SK-N-SH (cell line): ENCODE measurements around the gene RHCE. TPM values are rescaled to one million over a fixed set of nuclear protein-coding genes. Genes with fewer than 3 reads are reported as not detected.
"Not testable (repeated sequence)": the region's sequence is repeated elsewhere in the genome, so short reads cannot be mapped to it uniquely, and the experiment has no call there.

Experiments
- CTCF ChIA-PET: fragments of 300-600, 350-600 bp; formaldehyde crosslinking; extraction: SDS; loops from one replicate; lab custom pipeline; 2021; lab: Yijun Ruan, JAX
- POLR2A ChIA-PET: fragments of 350-600 bp; sonication (Branson Sonifier 250); formaldehyde crosslinking; extraction: SDS; loops from one replicate; lab custom pipeline; 2020; ENCODE audit warnings: antibody characterized with exemption, inconsistent platforms; lab: Yijun Ruan, JAX
- DNase-seq: peaks from one replicate; pipeline ENCODE4 v3.0.0; 2012
- H2AFZ ChIP-seq: fragments of 200-600 bp; sonication (generic); 2 replicates; pipeline ENCODE4 v1.8.1; 2016; ENCODE audit warnings: antibody characterized with exemption, mild to moderate bottlenecking, low read depth
- H3F3A ChIP-seq: fragments of 200-600 bp; sonication (generic); replicated peaks from 2 replicates; pipeline ENCODE3; 2016; ENCODE audit warnings: antibody characterized with exemption, mild to moderate bottlenecking; ENCODE audit not compliant: insufficient read depth
- H3K27ac ChIP-seq, 2 experiments: fragments of 200-500 bp in 1 of 2; fragments of 200-600 bp in 1 of 2; sonication (Bioruptor generic) in 1 of 2; sonication (generic), shearing (Covaris generic) in 1 of 2; 2 replicates each; pipeline versions ENCODE4 v1.5.1 to v1.6.1; 2014 to 2016; ENCODE audit warnings: low read depth in 2 of 2, inconsistent platforms in 1 of 2, low read length in 1 of 2, mild to moderate bottlenecking in 1 of 2, mixed read lengths in 1 of 2
- H3K27me3 ChIP-seq: fragments of 200-600 bp; sonication (generic), shearing (Covaris generic); 2 replicates; pipeline ENCODE4 v1.6.1; 2016; ENCODE audit warnings: mixed run types; ENCODE audit not compliant: insufficient read depth
- H3K36me3 ChIP-seq, 2 experiments: fragments of 200-500 bp in 1 of 2; fragments of 200-600 bp in 1 of 2; sonication (Bioruptor generic) in 1 of 2; sonication (generic) in 1 of 2; replicated peaks in 1 of 2; 2 replicates each; pipeline versions ENCODE3 to v1.5.1; 2014 to 2016; ENCODE audit warnings: low read length in 1 of 2, mild to moderate bottlenecking in 1 of 2; ENCODE audit not compliant: insufficient read depth in 2 of 2, control insufficient read depth in 1 of 2
- H3K4me1 ChIP-seq, 2 experiments: fragments of 200-500 bp in 1 of 2; fragments of 200-600 bp in 1 of 2; sonication (Bioruptor generic) in 1 of 2; sonication (generic), shearing (Covaris generic) in 1 of 2; 2 replicates each; pipeline versions ENCODE4 v1.5.1 to v1.6.1; 2014 to 2016; ENCODE audit warnings: low read depth in 1 of 2, low read length in 1 of 2, mixed run types in 1 of 2; ENCODE audit not compliant: insufficient read depth in 2 of 2, control insufficient read depth in 1 of 2
- H3K4me2 ChIP-seq: fragments of 200-600 bp; sonication (generic), shearing (Covaris generic); 2 replicates; pipeline ENCODE4 v1.6.1; 2017; ENCODE audit warnings: mixed run types
- H3K4me3 ChIP-seq, 2 experiments: fragments of 200-500 bp in 1 of 2; fragments of 200-600 bp in 1 of 2; sonication (Bioruptor generic) in 1 of 2; sonication (generic), shearing (Covaris generic) in 1 of 2; 2 replicates each; pipeline versions ENCODE4 v1.5.1 to v1.8.1; 2014 to 2016; ENCODE audit warnings: low read depth in 2 of 2, inconsistent platforms in 1 of 2, low read length in 1 of 2, mild to moderate bottlenecking in 1 of 2, mixed read lengths in 1 of 2, moderate library complexity in 1 of 2
- H3K79me2 ChIP-seq: fragments of 200-600 bp; sonication (generic); 2 replicates; pipeline ENCODE4 v1.8.1; 2017; ENCODE audit warnings: mild to moderate bottlenecking; ENCODE audit not compliant: insufficient read depth
- H3K9ac ChIP-seq: fragments of 200-600 bp; sonication (generic); 2 replicates; pipeline ENCODE4 v1.6.1; 2017; ENCODE audit warnings: mixed run types
- H3K9me2 ChIP-seq: fragments of 200-600 bp; sonication (generic); 2 replicates; pipeline ENCODE4 v1.6.1; 2017; ENCODE audit warnings: mixed run types
- H3K9me3 ChIP-seq: fragments of 200-600 bp; sonication (generic); 2 replicates; pipeline ENCODE4 v1.6.1; 2017; ENCODE audit warnings: mixed run types, mild to moderate bottlenecking, moderate library complexity
- H4K20me1 ChIP-seq: fragments of 200-600 bp; sonication (generic); 2 replicates; pipeline ENCODE4 v1.6.1; 2017; ENCODE audit warnings: mild to moderate bottlenecking, mixed run types; ENCODE audit not compliant: insufficient read depth
- EP300 ChIP-seq, 2 experiments: IDR thresholded peaks; 2 replicates each; pipeline versions ENCODE4 v1.4.0 to v1.6.1; 2012; ENCODE audit warnings: borderline replicate concordance in 1 of 2, low read depth in 1 of 2, low read length in 1 of 2
- FOSL2 ChIP-seq: IDR thresholded peaks from 2 replicates; pipeline ENCODE4 v1.4.0; 2012; ENCODE audit warnings: low read depth, mild to moderate bottlenecking, moderate library complexity, borderline replicate concordance
- JUND ChIP-seq: IDR thresholded peaks from 2 replicates; pipeline ENCODE4 v1.4.0; 2012
- MAX ChIP-seq: IDR thresholded peaks from 2 replicates; pipeline ENCODE4 v1.4.0; 2012; ENCODE audit warnings: low read depth
- NFIC ChIP-seq: IDR thresholded peaks from 2 replicates; pipeline ENCODE4 v1.4.0; 2012; ENCODE audit warnings: borderline replicate concordance
- PBX3 ChIP-seq: IDR thresholded peaks from 2 replicates; pipeline ENCODE4; 2012
- TCF12 ChIP-seq: IDR thresholded peaks from 2 replicates; pipeline ENCODE4 v1.4.0; 2012
- WGBS: methylation state at CpG from one replicate; pipeline ENCODE4 v1.1.6; 2017; ENCODE audit warnings: low lambda C conversion rate; 5-methylcytosine and 5-hydroxymethylcytosine counted together
- polyA plus RNA-seq, 3 experiments: library from polyadenylated mRNA; depleted of rRNA; stranded (reverse); fragments of >200 nt; gene quantifications; 2 replicates each; pipeline ENCODE4 v1.2.3, GENCODE V29; 2012

Gene RHCE
- polyA plus RNA-seq, 1 of the 3 experiments (the other 2 are of a cell fraction), result 0.54 TPM

GRCh38 chr1:25327864-25328790, 92.5 kb downstream of the RHCE start:
- H3K9ac ChIP-seq, H3K9me2 ChIP-seq, H3K4me3 ChIP-seq, DNase-seq, H3K9me3 ChIP-seq, H3K27me3 ChIP-seq, H3K4me2 ChIP-seq, H3K36me3 ChIP-seq, POLR2A ChIA-PET, CTCF ChIA-PET, H3K27ac ChIP-seq, H2AFZ ChIP-seq, H4K20me1 ChIP-seq, H3F3A ChIP-seq, H3K4me1 ChIP-seq: not testable (repeated sequence)
- H3K79me2 ChIP-seq, result peaks cover 27% of the 10 kb centered on the region
- WGBS, result no CpG with 5 or more reads among the region's 17 CpGs

- H3K4me2 ChIP-seq, H3F3A ChIP-seq, CTCF ChIA-PET, H2AFZ ChIP-seq, H3K27me3 ChIP-seq, H3K36me3 ChIP-seq, H4K20me1 ChIP-seq, H3K9me2 ChIP-seq, H3K9ac ChIP-seq, H3K9me3 ChIP-seq, H3K79me2 ChIP-seq, H3K4me1 ChIP-seq, H3K4me3 ChIP-seq, H3K27ac ChIP-seq, DNase-seq, POLR2A ChIA-PET: not testable (repeated sequence)
- 90% methylated on average over 2 of the region's 3 CpGs for WGBS
Measured at GRCh38 chr1:25324407-25324806, 96.2 kb downstream of the RHCE start.

- WGBS, result no CpG with 5 or more reads among the region's 9 CpGs
- POLR2A ChIA-PET, H3K4me1 ChIP-seq, H3K27me3 ChIP-seq, H3K4me2 ChIP-seq, H2AFZ ChIP-seq, H4K20me1 ChIP-seq, DNase-seq, H3K9me2 ChIP-seq, H3K4me3 ChIP-seq, H3K9me3 ChIP-seq, CTCF ChIA-PET, H3F3A ChIP-seq, H3K9ac ChIP-seq, H3K36me3 ChIP-seq: not testable (repeated sequence)
- Histone ChIP-seq H3K79me2 (peaks cover 15% of the 10 kb centered on the region; the same call in 1 of the 2 replicates), H3K27ac (0 out of 4 replicates have a peak overlapping the region, but pooled peaks of 1 of the 2 experiments have one; percentile 91)
Measured at GRCh38 chr1:25322127-25322526, 98.5 kb downstream of the RHCE start.

GRCh38 chr1:25320314-25320938, 100.2 kb downstream of the RHCE start:
- H3K4me2 ChIP-seq, result peak overlapping the region; percentile 48; the same call in 1 of the 2 replicates
- H3K9me2 ChIP-seq, H2AFZ ChIP-seq, H3K4me1 ChIP-seq, POLR2A ChIA-PET, H3F3A ChIP-seq, H3K9me3 ChIP-seq, H4K20me1 ChIP-seq, H3K27me3 ChIP-seq, DNase-seq, CTCF ChIA-PET, H3K36me3 ChIP-seq: not testable (repeated sequence)
- peak overlapping the region; percentile 52; the same call in 1 of the 2 replicates for H3K9ac ChIP-seq
- TF ChIP-seq FOSL2 (peak; percentile 44; the same call in 1 of the 2 replicates), PBX3 (peak; percentile 56), MAX (peak; percentile 14; the same call in 1 of the 2 replicates), TCF12 (peak; percentile 46; the same call in 1 of the 2 replicates), JUND (0 out of 2 replicates have a peak, but pooled peaks have one; percentile 28), EP300 (IDR thresholded peaks at IDR 0.05; ENCODE audit: borderline replicate concordance in 1 of 2, low read depth in 1 of 2, low read length in 1 of 2) (peak in 1 of 2 experiments; percentile 56; a peak in 2 of 4 replicates), NFIC (peak; percentile 13; the same call in 1 of the 2 replicates)
- peaks cover 15% of the 10 kb centered on the region; the same call in 1 of the 2 replicates for H3K79me2 ChIP-seq
- peak overlapping the region in 1 of 2 experiments; percentile 91; a peak in 2 of 4 replicates for H3K27ac ChIP-seq
- 0% methylated on average over 7 of the region's 9 CpGs for WGBS
- H3K4me3 ChIP-seq, result 0 out of 4 replicates have a peak overlapping the region, but pooled peaks of 1 of the 2 experiments have one; percentile 19
